Measurements from ENCODE around the gene UBR7. TPM values are rescaled to one million over a fixed set of nuclear protein-coding genes. Genes with fewer than 3 reads are reported as not detected.

Gene UBR7
- total RNA-seq, 4 donors from 2014 or later: 13.2 to 29.6 (median 19.9) TPM

DNA sequence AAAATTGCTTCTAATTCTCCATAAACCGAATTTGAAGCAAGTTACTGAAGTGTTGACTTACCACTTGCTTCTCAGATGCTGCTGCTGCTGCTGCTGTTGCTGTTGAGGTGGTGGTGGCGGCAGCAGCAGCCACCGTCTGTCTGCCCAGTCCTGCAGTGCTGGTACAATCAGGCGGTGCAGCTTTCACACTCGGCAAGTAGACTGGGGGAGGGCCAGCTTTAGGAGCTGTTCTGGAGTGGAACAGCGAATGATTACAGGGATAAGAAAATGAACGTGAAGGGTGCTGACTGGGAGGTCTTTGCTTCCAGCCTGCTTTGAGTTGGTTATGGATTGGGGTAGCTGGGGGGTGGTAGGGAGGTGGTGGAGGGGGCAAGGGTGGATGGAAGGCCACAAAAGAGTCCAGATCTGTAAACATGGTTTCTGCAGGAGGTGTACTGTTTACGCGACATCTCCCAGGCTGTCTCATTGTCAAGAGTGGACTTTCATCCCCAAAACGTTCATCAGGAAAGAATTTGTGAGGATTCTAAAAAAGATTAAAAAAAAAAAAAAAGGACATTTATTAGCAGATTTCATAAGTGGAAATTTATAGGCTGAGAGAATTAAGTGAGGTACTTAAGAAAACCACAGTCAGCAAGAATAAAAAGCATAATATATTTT is 38.8 kb downstream of the UBR7 start:
- Histone ChIP-seq H3K9me3 (no peaks in the 10 kb centered on the region), H3K36me3 (peaks cover 6 to 98% (median 23%) of the 10 kb centered on the region in 3 donors), H3K27ac (no peak overlapping the region), H3K4me3 (no peak overlapping the region), H3K27me3 (no peaks in the 10 kb centered on the region), H3K4me1 (no peaks in the 10 kb centered on the region)
- no peak for DNase-seq
- TF ChIP-seq, protein P1, sequence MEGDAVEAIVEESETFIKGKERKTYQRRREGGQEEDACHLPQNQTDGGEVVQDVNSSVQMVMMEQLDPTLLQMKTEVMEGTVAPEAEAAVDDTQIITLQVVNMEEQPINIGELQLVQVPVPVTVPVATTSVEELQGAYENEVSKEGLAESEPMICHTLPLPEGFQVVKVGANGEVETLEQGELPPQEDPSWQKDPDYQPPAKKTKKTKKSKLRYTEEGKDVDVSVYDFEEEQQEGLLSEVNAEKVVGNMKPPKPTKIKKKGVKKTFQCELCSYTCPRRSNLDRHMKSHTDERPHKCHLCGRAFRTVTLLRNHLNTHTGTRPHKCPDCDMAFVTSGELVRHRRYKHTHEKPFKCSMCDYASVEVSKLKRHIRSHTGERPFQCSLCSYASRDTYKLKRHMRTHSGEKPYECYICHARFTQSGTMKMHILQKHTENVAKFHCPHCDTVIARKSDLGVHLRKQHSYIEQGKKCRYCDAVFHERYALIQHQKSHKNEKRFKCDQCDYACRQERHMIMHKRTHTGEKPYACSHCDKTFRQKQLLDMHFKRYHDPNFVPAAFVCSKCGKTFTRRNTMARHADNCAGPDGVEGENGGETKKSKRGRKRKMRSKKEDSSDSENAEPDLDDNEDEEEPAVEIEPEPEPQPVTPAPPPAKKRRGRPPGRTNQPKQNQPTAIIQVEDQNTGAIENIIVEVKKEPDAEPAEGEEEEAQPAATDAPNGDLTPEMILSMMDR (IDR thresholded peaks at IDR 0.05): no peak
- TF ChIP-seq POLR2A (IDR thresholded peaks at IDR 0.05): no peak
- 84 to 91% methylated on average over 8 to 10 of the region's 10 CpGs for WGBS, 2 donors
- intact Hi-C loops (cut with DNase I): no loop called here

- H3K27ac ChIP-seq: no peak overlapping the region
- no peak for DNase-seq
- no peak for TF ChIP-seq POLR2A (IDR thresholded peaks at IDR 0.05)
- TF ChIP-seq, protein P1 (IDR thresholded peaks at IDR 0.05): no peak
- intact Hi-C loops (cut with DNase I): no loop called here
- H3K36me3 ChIP-seq: peaks cover 6 to 98% (median 26%) of the 10 kb centered on the region in 3 donors
- no peaks in the 10 kb centered on the region for H3K4me1 ChIP-seq
- no peaks in the 10 kb centered on the region for H3K9me3 ChIP-seq
- no peaks in the 10 kb centered on the region for H3K27me3 ChIP-seq
- no peak overlapping the region for H3K4me3 ChIP-seq
These were observed 39.5 kb downstream of the UBR7 start for GRCh38 chr14:93246534-93246933.

DNA sequence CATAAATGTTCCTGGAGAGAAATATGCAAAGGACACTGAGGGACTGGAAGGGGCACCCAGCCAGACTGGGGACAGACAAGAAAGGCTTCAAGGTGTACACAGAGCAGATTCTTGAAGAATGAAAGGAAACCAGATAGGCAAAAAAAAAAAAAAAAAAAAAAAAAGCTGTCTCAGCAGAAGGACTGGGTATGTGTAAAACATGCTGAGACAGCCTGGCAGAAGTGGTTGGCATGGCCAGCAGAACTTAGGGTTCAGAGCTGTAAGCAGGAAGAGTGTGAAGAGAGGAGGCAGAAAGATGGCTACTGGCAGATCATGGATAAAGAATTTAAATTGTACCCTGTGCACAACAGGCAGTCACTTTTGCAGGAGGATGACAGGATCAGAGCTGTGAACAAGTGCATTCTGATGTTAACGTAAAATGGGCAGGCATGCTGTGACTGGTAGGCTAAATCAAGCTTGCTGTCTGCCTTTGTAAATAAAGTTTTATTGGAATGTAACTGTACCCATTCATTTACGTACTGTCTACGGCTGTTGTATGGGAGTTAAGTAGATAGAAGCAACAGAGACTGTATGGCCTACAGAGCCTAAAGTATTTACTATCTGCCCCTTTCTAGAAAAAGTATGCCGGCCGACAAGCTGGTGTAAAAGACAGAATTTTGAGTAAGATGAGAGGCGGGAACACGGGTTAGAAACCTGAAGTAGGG is 42.2 kb downstream of the UBR7 start:
- 87 to 91% methylated on average over 7 of the region's 7 CpGs for WGBS, 2 donors
- intact Hi-C loops (cut with DNase I): no loop called here
- Histone ChIP-seq H3K27me3 (no peaks in the 10 kb centered on the region), H3K9me3 (no peaks in the 10 kb centered on the region), H3K4me3 (no peak overlapping the region), H3K27ac (no peak overlapping the region), H3K36me3 (peaks cover 6 to 98% (median 25%) of the 10 kb centered on the region in 3 donors), H3K4me1 (no peaks in the 10 kb centered on the region)
- no peak for TF ChIP-seq POLR2A (IDR thresholded peaks at IDR 0.05)
- TF ChIP-seq, protein P1 (IDR thresholded peaks at IDR 0.05): no peak
- no peak for DNase-seq

DNA sequence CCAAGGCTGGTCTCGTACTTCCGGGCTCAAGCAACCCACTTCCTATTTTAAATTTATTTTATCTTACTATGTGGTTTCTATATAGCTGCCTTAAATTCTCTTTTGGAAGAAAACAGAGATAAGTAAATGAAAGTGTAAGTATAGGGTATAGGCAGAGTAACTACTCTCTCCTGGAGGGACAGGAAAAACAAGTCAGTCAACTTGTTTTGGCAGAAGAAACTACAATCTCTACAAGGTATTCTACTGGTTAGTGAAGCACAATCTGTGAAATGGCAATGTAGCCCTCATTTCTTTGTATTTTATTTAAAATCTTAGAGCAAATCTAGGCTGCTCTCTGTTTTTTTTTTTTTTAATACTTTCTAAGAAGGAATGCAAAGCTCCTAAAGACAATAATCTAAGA is 55.4 kb downstream of the UBR7 start:
- peaks cover 0 to 68% (median 4%) of the 10 kb centered on the region in 3 donors for H3K36me3 ChIP-seq
- TF ChIP-seq, protein P1 (IDR thresholded peaks at IDR 0.05): no peak
- no peak for TF ChIP-seq POLR2A (IDR thresholded peaks at IDR 0.05)
- H3K9me3 ChIP-seq: no peaks in the 10 kb centered on the region
- H3K27ac ChIP-seq: peak overlapping the region in 1 of 4 donors; percentile 36
- peaks cover 0 to 21% (median 4%) of the 10 kb centered on the region in 3 donors for H3K4me1 ChIP-seq
- WGBS, 2 donors: 86 to 97% methylated on average over 2 of the region's 2 CpGs
- no peaks in the 10 kb centered on the region for H3K27me3 ChIP-seq
- no peak for DNase-seq
- H3K4me3 ChIP-seq: no peak overlapping the region
- intact Hi-C loops (cut with DNase I): no loop called here

DNA sequence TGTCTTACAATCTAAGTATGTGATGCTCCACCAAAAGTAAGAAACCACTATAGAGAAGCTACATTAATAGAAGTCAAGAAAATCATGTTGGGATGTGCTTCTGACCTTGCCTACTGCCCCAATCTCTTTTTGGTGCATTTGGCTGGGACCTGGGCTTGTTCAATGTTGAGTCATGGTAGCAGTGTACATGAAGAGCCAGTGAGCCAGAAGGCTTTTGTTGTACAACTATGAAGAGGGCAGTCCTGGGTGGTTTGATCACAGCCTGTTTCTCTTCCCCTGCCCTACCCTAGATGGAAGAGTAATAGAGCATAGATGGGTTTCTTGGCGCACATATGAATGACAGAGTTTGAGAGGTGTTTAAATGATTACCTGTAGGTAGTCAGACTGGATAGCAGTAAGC is 56.4 kb downstream of the UBR7 start:
- H3K36me3 ChIP-seq: peaks cover 0 to 58% (median 4%) of the 10 kb centered on the region in 3 donors
- no peak for TF ChIP-seq POLR2A (IDR thresholded peaks at IDR 0.05)
- TF ChIP-seq, protein P1 (IDR thresholded peaks at IDR 0.05): no peak
- H3K4me3 ChIP-seq: no peak overlapping the region
- 93% methylated on average over 1 of the region's 1 CpG; no CpG with 5 or more reads in 1 of the 2 donors for WGBS, 2 donors
- no peaks in the 10 kb centered on the region for H3K27me3 ChIP-seq
- intact Hi-C loops (cut with DNase I): no loop called here
- peaks cover 0 to 21% (median 4%) of the 10 kb centered on the region in 3 donors for H3K4me1 ChIP-seq
- no peaks in the 10 kb centered on the region for H3K9me3 ChIP-seq
- peak overlapping the region in 1 of 4 donors; percentile 8 for H3K27ac ChIP-seq
- no peak for DNase-seq

Measured in esophagus squamous epithelium (tissue), 5 donors.